Measurements from ENCODE around the gene PARP14. TPM values are rescaled to one million over a fixed set of nuclear protein-coding genes. Genes with fewer than 3 reads are reported as not detected.
"Not testable (repeated sequence)": the region's sequence is repeated elsewhere in the genome, so short reads cannot be mapped to it uniquely, and the experiment has no call there.

The PARP14 gene
- polyA plus RNA-seq, 1 donor: 7.8 TPM

GRCh38 chr3:122725106-122725505 lies 44.5 kb downstream of the PARP14 start:
- DNase-seq (ENCODE audit: low read depth): no peak

- no peak for DNase-seq (ENCODE audit: low read depth)
Observed at GRCh38 chr3:122727294-122727693, 46.7 kb downstream of the PARP14 start.

GRCh38 chr3:122727766-122728165 lies 47.1 kb downstream of the PARP14 start:
- DNase-seq (ENCODE audit: low read depth): no peak

- no peak for DNase-seq (ENCODE audit: low read depth)
Observed at GRCh38 chr3:122728186-122728585, 47.5 kb downstream of the PARP14 start.

GRCh38 chr3:122728756-122729514 lies 48.3 kb downstream of the PARP14 start:
- DNase-seq (ENCODE audit: low read depth): no peak

GRCh38 chr3:122730240-122730639 lies 49.6 kb downstream of the PARP14 start:
- no peak for DNase-seq (ENCODE audit: low read depth)

- DNase-seq (ENCODE audit: low read depth): not testable (repeated sequence)
Observed at GRCh38 chr3:122732682-122733525, 52.3 kb downstream of the PARP14 start.

- no peak for DNase-seq (ENCODE audit: low read depth)
Observed at GRCh38 chr3:122739172-122739571, 58.5 kb downstream of the PARP14 start.

- no peak for DNase-seq (ENCODE audit: low read depth)
Observed at GRCh38 chr3:122742234-122742633, 61.6 kb downstream of the PARP14 start.

- no peak for DNase-seq (ENCODE audit: low read depth)
Observed at GRCh38 chr3:122743581-122744120, 63.0 kb downstream of the PARP14 start.

GRCh38 chr3:122745369-122746021 lies 64.9 kb downstream of the PARP14 start:
- no peak for DNase-seq (ENCODE audit: low read depth)

- not testable (repeated sequence) for DNase-seq (ENCODE audit: low read depth)
Observed at GRCh38 chr3:122747295-122747694, 66.7 kb downstream of the PARP14 start.

GRCh38 chr3:122748347-122748746 lies 67.7 kb downstream of the PARP14 start:
- no peak for DNase-seq (ENCODE audit: low read depth)

GRCh38 chr3:122754929-122755328 lies 74.3 kb downstream of the PARP14 start:
- no peak for DNase-seq (ENCODE audit: low read depth)

GRCh38 chr3:122755491-122755890 lies 74.9 kb downstream of the PARP14 start:
- no peak for DNase-seq (ENCODE audit: low read depth)

- DNase-seq (ENCODE audit: low read depth): no peak
Observed at GRCh38 chr3:122758877-122759560, 78.4 kb downstream of the PARP14 start.

- no peak for DNase-seq (ENCODE audit: low read depth)
Observed at GRCh38 chr3:122760453-122761271, 80.0 kb downstream of the PARP14 start.

GRCh38 chr3:122766430-122766829 lies 85.8 kb downstream of the PARP14 start:
- no peak for DNase-seq (ENCODE audit: low read depth)

GRCh38 chr3:122767540-122768372 lies 87.1 kb downstream of the PARP14 start:
- DNase-seq (ENCODE audit: low read depth): no peak

Measured in forelimb muscle (tissue), 1 donor.